Hippocampal formation (tissue), 2 donors: ENCODE data around the gene AKAP6.
A peak's percentile ranks its signal among the peaks of the same experiment; 100 is the strongest.
"Not testable (repeated sequence)": the region's sequence is repeated elsewhere in the genome, so short reads cannot be mapped to it uniquely, and the experiment has no call there.

Experiments
- DNase-seq, 2 donors: peaks; one replicate each; lab custom pipeline; 2025; lab: John Stamatoyannopoulos, UW

Gene AKAP6

GRCh38 chr14:32447371-32447770 lies 118.3 kb downstream of the AKAP6 start:
- DNase-seq: no peak

DNA sequence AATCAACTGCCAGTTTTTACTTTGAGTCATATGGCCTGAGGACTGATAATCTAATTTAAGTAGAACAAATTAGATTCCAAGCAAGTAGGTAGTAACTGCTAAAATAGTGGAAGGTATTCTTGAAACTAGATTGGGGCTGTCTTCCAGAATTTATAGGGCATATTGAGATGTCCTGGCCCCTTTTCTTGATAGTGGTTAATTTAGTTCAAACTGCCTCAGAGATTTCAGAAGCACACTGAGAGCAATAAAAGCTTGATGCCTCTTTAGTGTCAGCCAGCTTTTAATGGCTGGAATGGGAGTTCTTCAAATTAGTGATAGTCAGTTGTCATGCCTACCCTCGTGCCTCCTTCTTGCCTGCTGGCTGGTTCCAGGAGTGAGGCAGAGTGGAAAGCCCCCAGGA lies 120.5 kb downstream of the AKAP6 start:
- DNase-seq: no peak

GRCh38 chr14:32450919-32451675 lies 122.0 kb downstream of the AKAP6 start:
- no peak for DNase-seq

- DNase-seq: no peak
Observed at GRCh38 chr14:32453857-32454810, 125.0 kb downstream of the AKAP6 start.

GRCh38 chr14:32457213-32457920 lies 128.3 kb downstream of the AKAP6 start:
- DNase-seq: no peak

- DNase-seq: no peak
Observed at GRCh38 chr14:32458720-32459119, 129.6 kb downstream of the AKAP6 start.

GRCh38 chr14:32460267-32460666 lies 131.2 kb downstream of the AKAP6 start:
- no peak for DNase-seq

DNA sequence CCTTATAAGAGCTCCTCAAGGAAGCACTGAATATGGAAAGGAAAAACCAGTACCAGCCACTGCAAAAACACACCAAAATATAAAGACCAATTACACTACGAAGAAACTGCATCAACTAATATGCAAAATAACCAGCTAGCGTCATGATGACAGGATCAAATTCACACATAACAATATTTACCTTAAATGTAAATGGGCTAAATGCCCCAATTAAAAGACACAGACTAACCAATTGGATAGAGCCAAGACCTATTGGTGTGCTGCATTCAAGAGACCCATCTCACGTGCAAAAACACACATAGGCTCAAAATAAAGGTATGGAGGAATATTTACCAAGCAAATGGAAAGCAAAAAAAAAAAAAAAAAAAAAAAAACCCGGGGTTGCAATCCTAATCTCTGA lies 133.5 kb downstream of the AKAP6 start:
- DNase-seq: not testable (repeated sequence)

DNA sequence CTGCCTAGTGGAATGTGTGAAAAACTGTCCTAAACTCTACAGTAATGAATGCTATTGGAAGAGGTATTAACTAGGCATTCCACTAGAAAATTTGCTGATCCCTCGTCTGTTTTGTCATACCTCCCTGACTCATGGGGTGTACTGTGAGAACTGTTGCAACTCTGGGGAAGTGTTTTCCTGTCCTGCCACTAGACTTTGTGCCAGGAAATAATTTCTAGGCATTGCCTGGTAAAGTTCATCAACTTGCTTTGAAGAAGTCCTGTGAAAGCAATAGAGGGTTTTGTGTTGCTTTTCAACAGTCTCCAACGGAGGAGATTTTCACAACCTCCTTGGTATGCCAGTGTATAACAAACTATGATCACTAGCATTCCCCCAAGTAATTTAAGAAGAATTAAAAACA lies 139.9 kb downstream of the AKAP6 start:
- DNase-seq: no peak

- peak in 1 of 2 donors; percentile 91 for DNase-seq
Observed at GRCh38 chr14:32469388-32470160, 140.5 kb downstream of the AKAP6 start.

DNA sequence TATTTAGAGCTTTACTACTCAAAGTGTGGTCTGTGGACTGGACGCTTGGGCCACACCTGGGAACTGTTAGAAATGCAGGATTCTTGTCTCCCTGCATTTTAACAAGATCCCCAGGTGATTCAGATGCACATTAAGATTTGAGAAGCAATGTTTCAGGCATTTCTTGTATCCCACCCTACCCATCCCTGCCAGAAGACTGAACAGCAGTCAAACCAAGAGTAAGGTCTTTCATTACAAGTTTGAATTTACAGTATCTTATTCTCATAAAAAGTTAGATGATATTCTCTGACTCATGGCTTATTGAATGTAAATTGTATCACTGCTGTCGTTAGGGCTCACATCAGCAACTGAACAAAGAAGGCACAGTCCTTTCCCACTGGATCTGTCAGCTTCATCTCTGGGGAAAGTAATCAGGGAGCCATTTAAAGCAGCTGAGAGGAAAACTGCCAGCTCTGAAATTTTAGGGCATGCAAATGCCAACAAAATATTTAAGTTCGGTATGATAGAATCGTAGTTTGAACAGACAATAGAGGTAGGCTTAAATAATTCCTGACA lies 141.1 kb downstream of the AKAP6 start:
- DNase-seq: peak in 1 of 2 donors; percentile 57

DNA sequence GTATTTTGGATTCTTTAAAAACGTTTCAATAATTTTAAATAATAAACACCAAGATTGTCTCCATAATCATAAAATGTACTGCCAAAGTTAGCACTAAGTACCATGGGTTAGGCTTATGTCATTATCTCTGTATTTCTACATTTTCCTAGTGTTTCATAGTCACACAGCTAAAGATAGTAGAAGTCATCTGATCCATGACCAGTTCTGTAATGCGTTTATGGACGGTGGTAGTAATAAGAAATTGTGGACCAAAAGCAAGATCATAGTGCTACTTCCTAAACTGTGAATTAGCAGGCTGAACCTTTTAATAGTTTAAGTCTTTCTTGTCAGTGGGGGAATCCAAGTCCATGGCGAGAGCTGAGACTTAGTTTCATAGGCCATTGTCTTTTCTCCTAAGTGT lies 142.1 kb downstream of the AKAP6 start:
- no peak for DNase-seq

GRCh38 chr14:32472076-32472475 lies 143.0 kb downstream of the AKAP6 start:
- no peak for DNase-seq

DNA sequence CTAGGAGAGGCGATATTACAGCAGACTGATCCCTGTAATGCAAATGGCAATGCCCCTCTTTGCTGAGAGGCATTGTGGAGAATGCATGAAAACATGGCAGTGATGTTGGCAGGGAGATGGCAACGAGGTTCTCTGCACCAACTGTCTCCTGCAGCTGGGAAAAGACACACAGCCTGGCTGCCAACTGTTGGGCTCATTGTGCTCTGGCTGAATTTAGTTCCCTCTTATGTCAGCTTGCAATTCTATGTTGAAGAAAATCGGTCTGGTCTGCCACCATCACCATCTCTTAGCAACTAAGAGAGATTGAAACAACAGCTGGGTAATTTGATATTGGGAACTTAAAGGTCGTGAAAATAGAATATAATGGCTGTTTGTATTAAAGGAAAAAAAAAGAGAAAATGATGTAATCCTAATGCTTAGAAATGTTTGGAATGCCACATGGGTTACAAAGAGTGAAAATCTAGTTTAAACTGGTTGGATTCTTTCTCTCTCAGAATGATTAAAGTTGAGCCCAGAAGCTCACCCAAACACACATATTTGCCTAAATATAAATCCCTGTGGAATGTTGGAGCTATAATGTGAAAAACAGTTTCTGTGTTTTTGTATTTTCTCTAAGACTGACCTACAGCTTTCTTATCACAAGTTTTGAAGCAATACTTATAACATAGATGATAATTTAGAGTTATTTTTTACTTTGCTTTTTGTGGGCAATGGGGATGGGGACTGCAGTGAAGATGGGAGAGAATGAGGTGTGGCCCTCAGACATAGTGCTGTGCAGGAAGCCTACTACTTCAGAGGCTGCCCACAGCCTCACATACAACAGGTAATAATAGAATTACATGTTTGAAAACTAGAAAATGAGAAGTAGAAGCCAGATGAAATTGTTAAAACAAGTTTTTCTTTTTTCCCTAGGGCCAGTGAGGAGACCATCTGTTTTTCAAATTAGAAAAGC lies 143.7 kb downstream of the AKAP6 start:
- peak; percentile 69 to 90 for DNase-seq

DNA sequence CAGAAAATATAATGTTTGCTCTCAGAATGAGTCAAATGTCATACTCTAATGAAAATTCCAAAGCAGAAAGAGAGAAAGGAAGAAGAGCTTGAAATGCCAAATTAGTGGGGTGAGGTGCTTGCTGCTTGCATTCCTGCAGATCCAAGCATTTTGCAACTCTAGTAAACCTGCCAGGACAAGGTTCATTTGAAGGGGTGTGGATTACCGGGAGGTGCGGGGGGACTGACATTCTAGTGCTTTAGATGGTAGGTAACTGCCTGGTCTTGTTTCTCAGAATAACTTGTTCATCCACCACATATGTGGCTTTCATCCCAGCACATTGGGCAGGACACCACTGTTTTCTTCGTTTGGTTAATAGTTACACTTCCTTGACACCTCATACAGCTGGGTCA lies 144.4 kb downstream of the AKAP6 start:
- DNase-seq: no peak

DNA sequence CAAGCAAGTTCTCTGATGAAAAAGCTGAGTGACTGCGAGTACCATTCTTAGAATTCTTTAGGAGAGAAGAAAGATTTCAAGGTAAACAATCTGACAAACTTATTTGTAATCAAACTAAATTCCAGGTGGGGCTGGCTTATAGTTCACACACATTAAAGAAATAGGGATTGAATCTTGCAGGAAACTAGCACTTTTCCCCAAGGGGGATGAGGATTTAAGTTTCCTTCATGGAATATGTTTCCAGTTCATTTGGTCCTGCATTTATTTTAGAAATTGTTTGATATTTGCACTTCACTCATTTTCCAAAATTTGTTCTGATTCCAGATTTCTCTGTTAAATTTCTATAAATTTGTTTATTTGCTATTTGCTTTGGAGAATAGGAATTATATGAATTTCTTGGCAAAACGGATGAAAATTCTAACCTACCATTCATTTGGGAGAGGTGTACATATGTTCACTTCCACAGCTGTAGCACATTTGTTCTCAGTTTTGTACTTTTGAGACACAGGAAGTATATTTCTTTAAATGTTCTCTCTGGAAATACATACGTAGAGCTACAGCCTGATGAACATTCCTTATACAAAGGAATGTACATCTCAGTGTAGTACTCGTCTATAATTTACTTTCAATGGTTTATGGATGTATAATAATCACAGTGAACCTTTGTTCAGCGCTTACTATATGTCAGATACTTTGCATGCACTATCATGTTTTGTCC lies 145.5 kb downstream of the AKAP6 start:
- no peak for DNase-seq

DNA sequence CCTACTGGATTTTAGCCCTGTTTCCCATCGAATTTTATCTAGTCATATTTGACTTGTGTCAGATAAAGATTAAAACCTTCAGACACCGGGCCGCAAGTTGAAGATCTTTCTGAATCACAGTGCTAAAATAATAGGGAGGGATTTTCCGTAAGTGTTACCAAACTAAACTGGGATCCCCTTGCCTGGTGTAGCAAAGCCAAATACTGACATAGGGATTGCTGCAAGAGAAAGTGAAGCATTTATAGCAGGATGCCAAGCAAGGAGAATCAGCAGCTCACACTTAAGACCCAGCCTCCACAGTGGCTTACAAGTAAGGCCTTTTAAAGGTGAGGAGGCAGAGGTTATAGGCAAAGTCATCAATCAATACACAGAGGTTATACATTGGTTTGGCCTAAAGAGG lies 147.4 kb downstream of the AKAP6 start:
- no peak for DNase-seq

DNA sequence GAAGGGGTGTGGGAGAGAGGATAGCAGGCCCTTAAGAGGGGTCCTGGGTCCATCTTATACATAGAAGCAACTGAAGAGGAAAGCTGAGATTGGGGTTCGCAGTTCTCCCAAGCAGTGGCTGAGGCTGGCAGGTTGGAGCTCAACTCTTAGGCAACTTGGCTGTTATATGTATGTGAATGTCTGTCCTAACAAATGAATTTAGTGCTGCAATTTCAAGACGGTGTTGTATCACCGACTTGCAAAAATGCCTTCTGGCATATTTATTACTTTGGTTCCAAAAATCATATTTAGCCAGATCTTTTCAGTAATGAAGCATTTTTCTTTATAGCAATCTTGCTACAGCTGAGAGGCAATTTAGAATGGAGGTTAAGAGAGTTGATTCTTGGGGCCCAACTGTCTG lies 148.3 kb downstream of the AKAP6 start:
- DNase-seq: no peak

DNA sequence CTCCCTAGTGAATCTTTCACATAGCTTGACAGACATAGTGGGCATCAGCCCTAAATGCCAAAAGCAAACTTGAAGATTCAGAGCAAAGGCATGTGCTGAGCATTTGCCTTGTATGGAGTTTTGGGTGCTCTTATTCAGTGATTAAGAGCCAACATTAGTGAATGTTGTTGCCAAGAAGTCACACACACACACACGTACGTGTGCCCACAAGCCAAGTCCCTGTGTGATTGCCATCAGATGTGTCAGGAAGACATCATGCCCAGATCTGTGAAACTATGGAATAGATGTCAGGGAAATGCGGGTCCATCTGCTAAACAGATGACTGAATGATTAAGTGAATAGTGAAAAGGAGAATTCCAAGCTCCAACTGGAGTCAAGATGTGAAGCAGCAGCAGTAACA lies 149.0 kb downstream of the AKAP6 start:
- no peak for DNase-seq
